OCI-LY1 (cell line): ENCODE results near the gene ILRUN.
"Not testable (repeated sequence)": the region's sequence is repeated elsewhere in the genome, so short reads cannot be mapped to it uniquely, and the experiment has no call there.

Experiments
- H2AFZ ChIP-seq: fragments of 200-600 bp; sonication (generic), shearing (Covaris generic); 2 replicates; pipeline ENCODE4 v1.6.0; 2014; ENCODE audit warnings: antibody characterized with exemption, mild to moderate bottlenecking, low read length
- H3F3A ChIP-seq: fragments of 200-600 bp; sonication (generic), shearing (Covaris generic); 2 replicates; pipeline ENCODE4 v1.6.0; 2014; ENCODE audit warnings: mild to moderate bottlenecking, antibody characterized with exemption, low read length, moderate library complexity; ENCODE audit not compliant: insufficient read depth
- H3K27ac ChIP-seq: fragments of 200-600 bp; sonication (generic); 2 replicates; pipeline ENCODE4 v1.5.1; 2014; ENCODE audit warnings: low read length, mixed run types, mild to moderate bottlenecking, low read depth; ENCODE audit not compliant: poor library complexity, severe bottlenecking
- H3K27me3 ChIP-seq: fragments of 200-600 bp; sonication (generic); 2 replicates; pipeline ENCODE4 v1.6.0; 2014; ENCODE audit warnings: antibody characterized with exemption, mild to moderate bottlenecking, low read length, moderate library complexity; ENCODE audit not compliant: insufficient read depth
- H3K36me3 ChIP-seq: fragments of 200-600 bp; sonication (generic); 2 replicates; pipeline ENCODE4 v1.6.1; 2014; ENCODE audit warnings: mild to moderate bottlenecking, antibody characterized with exemption, low read length, moderate library complexity, mixed read lengths; ENCODE audit not compliant: insufficient read depth
- H3K4me1 ChIP-seq: fragments of 200-600 bp; sonication (generic); 2 replicates; pipeline ENCODE4 v1.5.1; 2014; ENCODE audit warnings: mild to moderate bottlenecking, low read length, moderate library complexity; ENCODE audit not compliant: insufficient read depth, severe bottlenecking
- H3K4me2 ChIP-seq: fragments of 200-600 bp; sonication (generic), shearing (Covaris generic); 2 replicates; pipeline ENCODE4 v1.6.1; 2014; ENCODE audit warnings: low read length
- H3K4me3 ChIP-seq: fragments of 200-600 bp; sonication (generic); 2 replicates; pipeline ENCODE4 v1.5.1; 2014; ENCODE audit warnings: low read length, low read depth, mild to moderate bottlenecking, mixed read lengths; ENCODE audit not compliant: poor library complexity, severe bottlenecking
- H3K79me2 ChIP-seq: fragments of 200-600 bp; shearing (Covaris generic); 2 replicates; pipeline ENCODE4 v1.6.1; 2016; ENCODE audit warnings: mixed run types, low read length, mixed read lengths; ENCODE audit not compliant: insufficient read depth
- H3K9ac ChIP-seq: fragments of 200-600 bp; sonication (generic), shearing (Covaris generic); 2 replicates; pipeline ENCODE4 v1.6.1; 2014; ENCODE audit warnings: mild to moderate bottlenecking, low read length, mixed read lengths
- H3K9me2 ChIP-seq: fragments of 200-600 bp; sonication (generic), shearing (Covaris generic); 2 replicates; pipeline ENCODE4 v1.6.1; 2014; ENCODE audit warnings: low read depth, mild to moderate bottlenecking, low read length, mixed read lengths
- H3K9me3 ChIP-seq: fragments of 200-600 bp; shearing (Covaris generic); 2 replicates; pipeline ENCODE4 v1.6.1; 2014; ENCODE audit warnings: low read length, mixed read lengths
- H4K20me1 ChIP-seq: fragments of 200-600 bp; sonication (generic), shearing (Covaris generic); 2 replicates; pipeline ENCODE4 v1.6.0; 2016; ENCODE audit warnings: mild to moderate bottlenecking, low read length; ENCODE audit not compliant: insufficient read depth
- EZH2 ChIP-seq: fragments of 200-600 bp; sonication (generic), shearing (Covaris generic); IDR thresholded peaks from 2 replicates; pipeline ENCODE4 v1.8.0; 2017; ENCODE audit warnings: borderline replicate concordance, mixed run types, mild to moderate bottlenecking, antibody characterized with exemption, low read length, moderate library complexity, mixed read lengths
- TF ChIP-seq, protein P1 (sequence below): fragments of 200-600 bp; sonication (generic), shearing (Covaris generic); IDR thresholded peaks from 2 replicates; pipeline ENCODE4 v1.5.1; 2017; ENCODE audit warnings: mild to moderate bottlenecking, antibody characterized with exemption, low read length, moderate library complexity, mixed read lengths

Gene ILRUN

DNA sequence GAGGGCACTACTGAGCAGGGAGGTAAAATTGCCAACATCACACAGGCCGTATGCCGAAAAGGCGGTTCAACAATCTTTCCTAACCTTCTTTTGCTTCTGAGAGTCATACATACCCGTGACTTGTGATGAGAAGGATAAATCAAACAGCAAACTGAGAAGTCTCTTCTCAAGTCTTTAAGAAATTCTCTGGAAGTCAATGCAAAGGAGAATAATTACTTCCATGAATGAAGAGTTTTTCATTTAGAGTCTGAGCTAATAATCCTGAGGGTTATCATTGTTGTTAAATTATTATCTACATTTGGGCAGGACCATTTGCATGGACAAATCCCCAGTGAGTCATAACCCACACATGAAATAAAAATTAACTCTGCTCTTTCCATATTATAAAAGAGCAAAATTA, 22.4 kb upstream of the ILRUN start:
- H3F3A ChIP-seq: no peaks in the 10 kb centered on the region
- no peaks in the 10 kb centered on the region for H3K79me2 ChIP-seq
- H3K4me1 ChIP-seq: no peaks in the 10 kb centered on the region
- H3K9me2 ChIP-seq: no peaks in the 10 kb centered on the region
- H3K9ac ChIP-seq: no peak overlapping the region
- H2AFZ ChIP-seq: no peak overlapping the region
- no peaks in the 10 kb centered on the region for H3K9me3 ChIP-seq
- H3K4me3 ChIP-seq: no peak overlapping the region
- no peaks in the 10 kb centered on the region for H3K27me3 ChIP-seq
- no peaks in the 10 kb centered on the region for H4K20me1 ChIP-seq
- H3K4me2 ChIP-seq: no peak overlapping the region
- H3K27ac ChIP-seq: no peak overlapping the region
- H3K36me3 ChIP-seq: no peaks in the 10 kb centered on the region
- no peak for TF ChIP-seq EZH2
- TF ChIP-seq, protein P1, sequence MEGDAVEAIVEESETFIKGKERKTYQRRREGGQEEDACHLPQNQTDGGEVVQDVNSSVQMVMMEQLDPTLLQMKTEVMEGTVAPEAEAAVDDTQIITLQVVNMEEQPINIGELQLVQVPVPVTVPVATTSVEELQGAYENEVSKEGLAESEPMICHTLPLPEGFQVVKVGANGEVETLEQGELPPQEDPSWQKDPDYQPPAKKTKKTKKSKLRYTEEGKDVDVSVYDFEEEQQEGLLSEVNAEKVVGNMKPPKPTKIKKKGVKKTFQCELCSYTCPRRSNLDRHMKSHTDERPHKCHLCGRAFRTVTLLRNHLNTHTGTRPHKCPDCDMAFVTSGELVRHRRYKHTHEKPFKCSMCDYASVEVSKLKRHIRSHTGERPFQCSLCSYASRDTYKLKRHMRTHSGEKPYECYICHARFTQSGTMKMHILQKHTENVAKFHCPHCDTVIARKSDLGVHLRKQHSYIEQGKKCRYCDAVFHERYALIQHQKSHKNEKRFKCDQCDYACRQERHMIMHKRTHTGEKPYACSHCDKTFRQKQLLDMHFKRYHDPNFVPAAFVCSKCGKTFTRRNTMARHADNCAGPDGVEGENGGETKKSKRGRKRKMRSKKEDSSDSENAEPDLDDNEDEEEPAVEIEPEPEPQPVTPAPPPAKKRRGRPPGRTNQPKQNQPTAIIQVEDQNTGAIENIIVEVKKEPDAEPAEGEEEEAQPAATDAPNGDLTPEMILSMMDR: no peak

- Histone ChIP-seq H3K4me3 (no peak overlapping the region), H3K4me1 (no peaks in the 10 kb centered on the region), H3K9me3 (no peaks in the 10 kb centered on the region), H3K36me3 (no peaks in the 10 kb centered on the region), H2AFZ (no peak overlapping the region), H3K9ac (no peak overlapping the region), H3K9me2 (no peaks in the 10 kb centered on the region), H4K20me1 (no peaks in the 10 kb centered on the region), H3F3A (no peaks in the 10 kb centered on the region), H3K79me2 (no peaks in the 10 kb centered on the region), H3K27me3 (no peaks in the 10 kb centered on the region), H3K27ac (no peak overlapping the region), H3K4me2 (no peak overlapping the region)
- TF ChIP-seq, protein P1: no peak
- no peak for TF ChIP-seq EZH2
These were observed 20.9 kb upstream of the ILRUN start for GRCh38 chr6:34717466-34717865.

GRCh38 chr6:34714663-34715062, 18.1 kb upstream of the ILRUN start:
- Histone ChIP-seq H3K9me2 (no peaks in the 10 kb centered on the region), H3K4me1 (peaks cover 6% of the 10 kb centered on the region), H3K4me2 (no peak overlapping the region), H3K9me3 (no peaks in the 10 kb centered on the region), H3K27me3 (no peaks in the 10 kb centered on the region), H3K36me3 (no peaks in the 10 kb centered on the region), H4K20me1 (no peaks in the 10 kb centered on the region), H3K4me3 (no peak overlapping the region), H3K27ac (no peak overlapping the region), H3F3A (no peaks in the 10 kb centered on the region), H3K9ac (no peak overlapping the region), H3K79me2 (no peaks in the 10 kb centered on the region), H2AFZ (no peak overlapping the region)
- TF ChIP-seq EZH2: no peak
- TF ChIP-seq, protein P1: no peak

DNA sequence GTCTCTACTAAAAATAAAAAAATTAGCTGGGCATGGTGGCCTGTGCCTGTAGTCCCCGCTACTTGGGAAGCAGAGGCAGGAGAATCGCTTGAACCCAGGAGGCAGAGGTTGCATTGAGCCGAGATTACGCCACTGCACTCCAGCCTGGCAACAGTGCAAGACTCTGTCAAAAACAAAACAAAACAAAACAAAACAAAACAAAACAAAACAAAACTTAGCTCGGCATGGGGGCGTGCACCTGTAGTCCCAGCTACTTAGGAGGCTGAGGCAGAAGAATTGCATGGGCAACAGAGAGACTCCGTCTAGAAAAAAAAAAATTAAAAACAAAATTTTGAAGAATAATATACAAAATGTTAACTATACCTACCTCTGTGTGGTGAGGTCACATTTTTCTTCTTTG, 16.3 kb upstream of the ILRUN start:
- H3K9me2 ChIP-seq, H3K27me3 ChIP-seq, H3K4me3 ChIP-seq, H3K4me2 ChIP-seq, H3K9me3 ChIP-seq, H3K4me1 ChIP-seq, H2AFZ ChIP-seq, H3K27ac ChIP-seq, H3K36me3 ChIP-seq, H3K79me2 ChIP-seq, H4K20me1 ChIP-seq, H3F3A ChIP-seq, H3K9ac ChIP-seq: not testable (repeated sequence)
